T-helper 17 cell (primary cell): ENCODE measurements around the gene PRDX4. TPM values are rescaled to one million over a fixed set of nuclear protein-coding genes. Genes with fewer than 3 reads are reported as not detected.
A peak's percentile ranks its signal among the peaks of the same experiment; 100 is the strongest.
"Not testable (repeated sequence)": the region's sequence is repeated elsewhere in the genome, so short reads cannot be mapped to it uniquely, and the experiment has no call there.

Experiments
- ATAC-seq: fragments of 150-1000 bp; cut with Tn5 transposase; 2 replicates; pipeline ENCODE4 v1.10.0; 2021; ENCODE audit warnings: mild to moderate bottlenecking, moderate library complexity
- DNase-seq, 3 donors: peaks; one replicate each; pipeline versions ENCODE4 v3.0.0 to v3.0.0-alpha.2; 2020 to 2021
- H3K9me3 ChIP-seq: one replicate; pipeline ENCODE4 v1.7.0; 2013; ENCODE audit warnings: low read length, mild to moderate bottlenecking; ENCODE audit not compliant: control insufficient read depth, poor library complexity, severe bottlenecking
- H3K27ac Mint-ChIP-seq: one replicate; pipeline ENCODE4 v1.8.0; 2022; ENCODE audit warnings: mild to moderate bottlenecking, moderate library complexity, mixed read lengths
- H3K27me3 Mint-ChIP-seq: one replicate; pipeline ENCODE4 v1.8.0; 2022; ENCODE audit warnings: mixed read lengths
- H3K36me3 Mint-ChIP-seq: one replicate; pipeline ENCODE4 v1.8.0; 2022; ENCODE audit warnings: low read depth, mixed read lengths
- H3K4me1 Mint-ChIP-seq: one replicate; pipeline ENCODE4 v1.8.0; 2022; ENCODE audit warnings: mild to moderate bottlenecking, mixed read lengths
- H3K4me3 Mint-ChIP-seq: one replicate; pipeline ENCODE4 v1.8.0; 2022; ENCODE audit warnings: mild to moderate bottlenecking, moderate library complexity, mixed read lengths
- total RNA-seq, 4 donors: library from RNA in 2 of 4; stranded (reverse) in 2 of 4; gene quantifications; one replicate each; pipeline ENCODE4 v1.2.3 and lab custom pipeline; 2022 to 2026

PRDX4 gene
- total RNA-seq, 2 donors from 2014 or later: 9.1 to 9.6 TPM

- H3K9me3 ChIP-seq, H3K27ac Mint-ChIP-seq, ATAC-seq, H3K36me3 Mint-ChIP-seq, DNase-seq, H3K4me1 Mint-ChIP-seq, H3K27me3 Mint-ChIP-seq: not testable (repeated sequence)
- H3K4me3 Mint-ChIP-seq: peak overlapping the region; percentile 41
These were observed 7.1 kb upstream of the PRDX4 start for GRCh38 chrX:23660083-23660765.

- no peak for DNase-seq
- Mint-ChIP-seq H3K4me1 (peaks cover 5% of the 10 kb centered on the region), H3K4me3 (no peak overlapping the region), H3K27ac (no peak overlapping the region), H3K36me3 (no peaks in the 10 kb centered on the region), H3K27me3 (no peaks in the 10 kb centered on the region)
- no peak for ATAC-seq
- no peaks in the 10 kb centered on the region for H3K9me3 ChIP-seq
These were observed 6.5 kb upstream of the PRDX4 start for GRCh38 chrX:23660766-23661132.

GRCh38 chrX:23661671-23662070, 5.6 kb upstream of the PRDX4 start:
- no peak overlapping the region for H3K4me3 Mint-ChIP-seq
- H3K4me1 Mint-ChIP-seq: peaks cover 10% of the 10 kb centered on the region
- no peak for ATAC-seq
- H3K9me3 ChIP-seq: no peaks in the 10 kb centered on the region
- H3K27me3 Mint-ChIP-seq: no peaks in the 10 kb centered on the region
- H3K36me3 Mint-ChIP-seq: no peaks in the 10 kb centered on the region
- peak overlapping the region; percentile 88 for H3K27ac Mint-ChIP-seq
- no peak for DNase-seq

GRCh38 chrX:23662187-23662586, 5.1 kb upstream of the PRDX4 start:
- no peaks in the 10 kb centered on the region for H3K27me3 Mint-ChIP-seq
- no peaks in the 10 kb centered on the region for H3K36me3 Mint-ChIP-seq
- H3K4me1 Mint-ChIP-seq: peaks cover 10% of the 10 kb centered on the region
- DNase-seq (no peak), ATAC-seq (peak; percentile 78)
- H3K9me3 ChIP-seq: no peaks in the 10 kb centered on the region
- peak overlapping the region; percentile 72 for H3K4me3 Mint-ChIP-seq
- peak overlapping the region; percentile 88 for H3K27ac Mint-ChIP-seq

GRCh38 chrX:23662853-23663252, 4.4 kb upstream of the PRDX4 start:
- Mint-ChIP-seq H3K27ac (peak overlapping the region; percentile 88), H3K4me1 (peaks cover 10% of the 10 kb centered on the region), H3K27me3 (no peaks in the 10 kb centered on the region), H3K4me3 (no peak overlapping the region), H3K36me3 (no peaks in the 10 kb centered on the region)
- DNase-seq (no peak), ATAC-seq (no peak)
- H3K9me3 ChIP-seq: no peaks in the 10 kb centered on the region

- no peaks in the 10 kb centered on the region for H3K27me3 Mint-ChIP-seq
- H3K9me3 ChIP-seq: no peaks in the 10 kb centered on the region
- H3K27ac Mint-ChIP-seq: no peak overlapping the region
- ATAC-seq (no peak), DNase-seq (no peak)
- H3K4me3 Mint-ChIP-seq: peak overlapping the region; percentile 59
- peaks cover 12% of the 10 kb centered on the region for H3K4me1 Mint-ChIP-seq
- H3K36me3 Mint-ChIP-seq: no peaks in the 10 kb centered on the region
These were observed 2.8 kb upstream of the PRDX4 start for GRCh38 chrX:23664496-23664895.

GRCh38 chrX:23666282-23666681, 1.0 kb upstream of the PRDX4 start:
- no peak for DNase-seq
- no peaks in the 10 kb centered on the region for H3K36me3 Mint-ChIP-seq
- H3K9me3 ChIP-seq: no peaks in the 10 kb centered on the region
- H3K27me3 Mint-ChIP-seq: no peaks in the 10 kb centered on the region
- ATAC-seq: no peak
- no peak overlapping the region for H3K27ac Mint-ChIP-seq
- peaks cover 13% of the 10 kb centered on the region for H3K4me1 Mint-ChIP-seq
- peak overlapping the region; percentile 62 for H3K4me3 Mint-ChIP-seq

GRCh38 chrX:23668335-23668734, 1.0 kb downstream of the PRDX4 start:
- no peaks in the 10 kb centered on the region for H3K36me3 Mint-ChIP-seq
- ATAC-seq (no peak), DNase-seq (no peak)
- H3K4me1 Mint-ChIP-seq: peaks cover 8% of the 10 kb centered on the region
- H3K4me3 Mint-ChIP-seq: peak overlapping the region; percentile 89
- peak overlapping the region; percentile 34 for H3K27ac Mint-ChIP-seq
- no peaks in the 10 kb centered on the region for H3K27me3 Mint-ChIP-seq
- H3K9me3 ChIP-seq: no peaks in the 10 kb centered on the region

- Mint-ChIP-seq H3K36me3 (no peaks in the 10 kb centered on the region), H3K4me1 (peaks cover 8% of the 10 kb centered on the region), H3K27ac (no peak overlapping the region), H3K27me3 (no peaks in the 10 kb centered on the region), H3K4me3 (no peak overlapping the region)
- ATAC-seq (no peak), DNase-seq (no peak)
- H3K9me3 ChIP-seq: no peaks in the 10 kb centered on the region
These were observed 3.2 kb downstream of the PRDX4 start for GRCh38 chrX:23670528-23670927.

GRCh38 chrX:23673108-23673507, 5.8 kb downstream of the PRDX4 start:
- Mint-ChIP-seq H3K27ac (peak overlapping the region; percentile 14), H3K4me1 (peaks cover 7% of the 10 kb centered on the region), H3K36me3 (no peaks in the 10 kb centered on the region), H3K4me3 (no peak overlapping the region), H3K27me3 (no peaks in the 10 kb centered on the region)
- ATAC-seq (no peak), DNase-seq (no peak)
- no peaks in the 10 kb centered on the region for H3K9me3 ChIP-seq

GRCh38 chrX:23676486-23676885, 9.2 kb downstream of the PRDX4 start:
- not testable (repeated sequence) for DNase-seq, H3K27me3 Mint-ChIP-seq, H3K9me3 ChIP-seq, H3K4me3 Mint-ChIP-seq, H3K27ac Mint-ChIP-seq, ATAC-seq, H3K36me3 Mint-ChIP-seq, H3K4me1 Mint-ChIP-seq

- no peak overlapping the region for H3K4me3 Mint-ChIP-seq
- no peaks in the 10 kb centered on the region for H3K36me3 Mint-ChIP-seq
- no peaks in the 10 kb centered on the region for H3K4me1 Mint-ChIP-seq
These were observed 24.9 kb downstream of the PRDX4 start for GRCh38 chrX:23692166-23692565.

GRCh38 chrX:23694606-23695005, 27.3 kb downstream of the PRDX4 start:
- H3K4me1 Mint-ChIP-seq: no peaks in the 10 kb centered on the region
- H3K27me3 Mint-ChIP-seq: no peaks in the 10 kb centered on the region
- DNase-seq (peak in 2 of 3 donors; percentile 9 to 11), ATAC-seq (peak; percentile 69)
- no peaks in the 10 kb centered on the region for H3K36me3 Mint-ChIP-seq
- no peak overlapping the region for H3K4me3 Mint-ChIP-seq
- H3K27ac Mint-ChIP-seq: no peak overlapping the region
- H3K9me3 ChIP-seq: no peaks in the 10 kb centered on the region

More at GRCh38 chrX:23692166-23692565, 24.9 kb downstream of the PRDX4 start:
- no peak overlapping the region for H3K27ac Mint-ChIP-seq
- no peaks in the 10 kb centered on the region for H3K9me3 ChIP-seq
- ATAC-seq: no peak
- DNase-seq: no peak
- H3K27me3 Mint-ChIP-seq: no peaks in the 10 kb centered on the region

GRCh38 chrX:23699636-23700194, 32.4 kb downstream of the PRDX4 start:
- H3K27me3 Mint-ChIP-seq: no peaks in the 10 kb centered on the region
- no peaks in the 10 kb centered on the region for H3K4me1 Mint-ChIP-seq
- H3K36me3 Mint-ChIP-seq: no peaks in the 10 kb centered on the region
- ATAC-seq (peak; percentile 46), DNase-seq (no peak)
- peak overlapping the region; percentile 9 for H3K4me3 Mint-ChIP-seq
- H3K27ac Mint-ChIP-seq: no peak overlapping the region
- no peaks in the 10 kb centered on the region for H3K9me3 ChIP-seq
